Lower leg skin (tissue), 4 donors: ENCODE measurements around the gene PCYOX1L. TPM values are rescaled to one million over a fixed set of nuclear protein-coding genes. Genes with fewer than 3 reads are reported as not detected.
"Not testable (repeated sequence)": the region's sequence is repeated elsewhere in the genome, so short reads cannot be mapped to it uniquely, and the experiment has no call there.

Experiments used
- DNase-seq, 2 donors: peaks; one replicate each; pipeline ENCODE4 v3.0.0-alpha.2; 2019; ENCODE audit warnings: low spot score in 2 of 2
- H3K4me3 ChIP-seq: fragments of 200-600 bp; sonication (generic); 2 replicates; pipeline ENCODE4 v1.5.1; 2017; ENCODE audit warnings: mild to moderate bottlenecking, low read depth; ENCODE audit not compliant: poor library complexity, severe bottlenecking
- CTCF ChIP-seq, 3 donors: fragments of 450-650 bp; IDR thresholded peaks; one replicate each; pipeline ENCODE4 v1.5.1; 2016; ENCODE audit warnings: antibody characterized with exemption in 3 of 3, mild to moderate bottlenecking in 3 of 3, moderate library complexity in 2 of 3
- POLR2A ChIP-seq, 2 donors: fragments of 450-650 bp; IDR thresholded peaks; one replicate each; pipeline ENCODE4 v1.6.1; 2016 to 2017; ENCODE audit warnings: antibody characterized with exemption in 2 of 2, mild to moderate bottlenecking in 1 of 2, moderate library complexity in 1 of 2
- WGBS, 2 donors: methylation state at CpG; one replicate each; pipeline ENCODE4 v1.1.5; 2018; 5-methylcytosine and 5-hydroxymethylcytosine counted together
- intact Hi-C: fragments of 100-400 bp; cut with DNase I; formaldehyde crosslinking; loops from one replicate; pipeline ENCODE4 v1.15.0; 2023; ENCODE audit warnings: low total_unique reads
- total RNA-seq, 4 donors: library from RNA; depleted of rRNA; stranded (reverse); fragments of >200 nt; gene quantifications; one replicate each; pipeline ENCODE4 v1.1.0, GENCODE V29; 2016

PCYOX1L gene
- total RNA-seq, 4 donors from 2014 or later, result 2.7 to 5.6 (median 3.9) TPM

DNA sequence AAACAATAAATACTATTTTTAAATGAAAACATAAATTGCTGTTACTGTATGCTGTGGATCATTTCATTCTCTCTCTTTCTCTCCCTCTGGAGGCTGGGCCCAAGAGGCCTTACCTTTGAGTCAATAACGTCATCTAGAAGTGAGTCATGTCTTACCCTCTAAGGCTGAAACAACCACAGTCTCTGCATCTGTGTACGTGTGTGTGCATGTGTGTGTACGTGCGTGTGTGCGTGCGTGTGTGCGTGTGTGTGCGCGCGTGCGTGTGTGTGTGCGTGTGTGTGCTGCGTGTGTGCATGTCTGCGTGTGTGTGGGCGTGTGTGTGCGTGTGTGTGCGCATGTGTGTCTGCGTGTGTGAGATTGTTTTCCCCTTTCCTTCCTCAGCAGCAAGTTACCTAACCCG is 34.9 kb downstream of the PCYOX1L start:
- no peak overlapping the region for H3K4me3 ChIP-seq
- TF ChIP-seq POLR2A (IDR thresholded peaks at IDR 0.05) (no peak), CTCF (IDR thresholded peaks at IDR 0.05) (no peak)
- 77 to 85% methylated on average over 19 of the region's 19 CpGs for WGBS, 2 donors
- intact Hi-C loops, result no loop called here
- no peak for DNase-seq

- intact Hi-C loops, result not testable (repeated sequence)
Measured at GRCh38 chr5:149394996-149395395, 37.1 kb downstream of the PCYOX1L start.

GRCh38 chr5:149397530-149397929 is 39.7 kb downstream of the PCYOX1L start:
- intact Hi-C loops, result no loop called here
- no peak overlapping the region for H3K4me3 ChIP-seq
- 84% methylated on average over 6 of the region's 6 CpGs for WGBS, 2 donors
- TF ChIP-seq CTCF (IDR thresholded peaks at IDR 0.05) (no peak), POLR2A (IDR thresholded peaks at IDR 0.05) (no peak)
- no peak for DNase-seq

More at GRCh38 chr5:149394996-149395395, 37.1 kb downstream of the PCYOX1L start:
- H3K4me3 ChIP-seq, DNase-seq: not testable (repeated sequence)

GRCh38 chr5:149398747-149399266 is 41.0 kb downstream of the PCYOX1L start:
- 81 to 87% methylated on average over 7 of the region's 7 CpGs for WGBS, 2 donors
- intact Hi-C loops, H3K4me3 ChIP-seq, DNase-seq: not testable (repeated sequence)

- TF ChIP-seq CTCF (IDR thresholded peaks at IDR 0.05) (no peak), POLR2A (IDR thresholded peaks at IDR 0.05) (no peak)
- no peak overlapping the region for H3K4me3 ChIP-seq
- DNase-seq, result no peak
- intact Hi-C loops, result no loop called here
Measured at GRCh38 chr5:149399775-149400174, 41.9 kb downstream of the PCYOX1L start.

GRCh38 chr5:149400304-149400703 is 42.5 kb downstream of the PCYOX1L start:
- DNase-seq, result peak in 1 of 2 donors; percentile 82
- WGBS, 2 donors, result 57 to 78% methylated on average over 6 of the region's 6 CpGs
- intact Hi-C loops, result no loop called here

More at GRCh38 chr5:149400304-149400703, 42.5 kb downstream of the PCYOX1L start:
- no peak for TF ChIP-seq CTCF (IDR thresholded peaks at IDR 0.05)
- no peak overlapping the region for H3K4me3 ChIP-seq
